Glutamatergic neuron (in vitro differentiated cells): ENCODE results near the gene CPN2. TPM values are rescaled to one million over a fixed set of nuclear protein-coding genes. Genes with fewer than 3 reads are reported as not detected.
A peak's percentile ranks its signal among the peaks of the same experiment; 100 is the strongest.

Experiments
- DNase-seq: peaks from one replicate; pipeline ENCODE4 v3.0.0; 2022
- H3K27ac Mint-ChIP-seq: one replicate; pipeline ENCODE4 v1.8.0; 2020; ENCODE audit warnings: mild to moderate bottlenecking, mixed read lengths, inconsistent platforms; ENCODE audit not compliant: unreplicated experiment
- H3K27me3 Mint-ChIP-seq: one replicate; pipeline ENCODE4 v1.8.0; 2020; ENCODE audit warnings: mild to moderate bottlenecking, moderate library complexity, mixed read lengths, inconsistent platforms; ENCODE audit not compliant: unreplicated experiment
- H3K36me3 Mint-ChIP-seq: one replicate; pipeline ENCODE4 v1.8.0; 2020; ENCODE audit warnings: mild to moderate bottlenecking, mixed read lengths, inconsistent platforms; ENCODE audit not compliant: unreplicated experiment
- H3K4me1 Mint-ChIP-seq: one replicate; pipeline ENCODE4 v1.8.0; 2020; ENCODE audit warnings: mild to moderate bottlenecking, low read depth, mixed read lengths, inconsistent platforms; ENCODE audit not compliant: unreplicated experiment
- H3K4me3 Mint-ChIP-seq: one replicate; pipeline ENCODE4 v1.8.0; 2020; ENCODE audit warnings: mild to moderate bottlenecking, mixed read lengths, inconsistent platforms; ENCODE audit not compliant: unreplicated experiment
- H3K9me3 Mint-ChIP-seq: one replicate; pipeline ENCODE4 v1.8.0; 2020; ENCODE audit warnings: mild to moderate bottlenecking, moderate library complexity, mixed read lengths, inconsistent platforms; ENCODE audit not compliant: unreplicated experiment
- CTCF ChIP-seq: fragments of 200-600 bp; sonication (generic); IDR thresholded peaks from one replicate; pipeline ENCODE4 v1.5.0; 2021; ENCODE audit not compliant: partially characterized antibody, unreplicated experiment
- total RNA-seq: library from RNA; stranded (reverse); fragmentation: NEBNext Ultra II Directional; extraction: Animal tissue kit (Norgen Biotek cat#: 25700); gene quantifications from one replicate; pipeline ENCODE4 v1.2.1, GENCODE V29; 2021; ENCODE audit not compliant: unreplicated experiment

Gene CPN2
- total RNA-seq, 1 donor from 2014 or later: not detected

GRCh38 chr3:194333212-194333980, 17.7 kb downstream of the CPN2 start:
- Mint-ChIP-seq H3K27ac (no peak overlapping the region), H3K27me3 (peaks cover 10% of the 10 kb centered on the region), H3K4me3 (peak overlapping the region; percentile 83), H3K4me1 (peaks cover 18% of the 10 kb centered on the region), H3K9me3 (peaks cover 12% of the 10 kb centered on the region), H3K36me3 (no peaks in the 10 kb centered on the region)
- TF ChIP-seq CTCF: peak; percentile 100
- peak; percentile 95 for DNase-seq

- no peak for DNase-seq
- Mint-ChIP-seq H3K9me3 (peaks cover 14% of the 10 kb centered on the region), H3K4me1 (peaks cover 18% of the 10 kb centered on the region), H3K27ac (no peak overlapping the region), H3K27me3 (peaks cover 10% of the 10 kb centered on the region), H3K4me3 (peak overlapping the region; percentile 83), H3K36me3 (no peaks in the 10 kb centered on the region)
- TF ChIP-seq CTCF: no peak
Measured at GRCh38 chr3:194332858-194333211, 18.3 kb downstream of the CPN2 start.

- H3K9me3 Mint-ChIP-seq: peaks cover 14% of the 10 kb centered on the region
- H3K27me3 Mint-ChIP-seq: peaks cover 10% of the 10 kb centered on the region
- DNase-seq: no peak
- H3K4me3 Mint-ChIP-seq: no peak overlapping the region
- peaks cover 14% of the 10 kb centered on the region for H3K4me1 Mint-ChIP-seq
- no peak for TF ChIP-seq CTCF
- no peaks in the 10 kb centered on the region for H3K36me3 Mint-ChIP-seq
- no peak overlapping the region for H3K27ac Mint-ChIP-seq
Measured at GRCh38 chr3:194330579-194330978, 20.5 kb downstream of the CPN2 start.

- Mint-ChIP-seq H3K27ac (no peak overlapping the region), H3K36me3 (no peaks in the 10 kb centered on the region), H3K4me3 (no peak overlapping the region), H3K9me3 (peaks cover 14% of the 10 kb centered on the region), H3K4me1 (peaks cover 14% of the 10 kb centered on the region), H3K27me3 (peaks cover 10% of the 10 kb centered on the region)
- no peak for TF ChIP-seq CTCF
- no peak for DNase-seq
Measured at GRCh38 chr3:194330160-194330559, 21.0 kb downstream of the CPN2 start.

GRCh38 chr3:194329583-194329965, 21.6 kb downstream of the CPN2 start:
- Mint-ChIP-seq H3K36me3 (no peaks in the 10 kb centered on the region), H3K9me3 (peaks cover 14% of the 10 kb centered on the region), H3K4me1 (peaks cover 14% of the 10 kb centered on the region), H3K4me3 (no peak overlapping the region), H3K27ac (no peak overlapping the region), H3K27me3 (peaks cover 10% of the 10 kb centered on the region)
- DNase-seq: no peak
- TF ChIP-seq CTCF: no peak
